SK-N-SH treated with all-trans-retinoic acid at 6 μM for 48 hours (cell line): ENCODE measurements around the gene DPAGT1.

Experiments used
- ATAC-seq: fragments of 200-7000 bp; cut with Tn5 transposase; 3 replicates; pipeline ENCODE4 v1.9.1; 2020; ENCODE audit warnings: mild to moderate bottlenecking, moderate library complexity
- ARNTL ChIP-seq: fragments of 450-650 bp; formaldehyde crosslinking; IDR thresholded peaks from 2 replicates; pipeline ENCODE4 v1.5.0; 2020; ENCODE audit warnings: low read depth, mild to moderate bottlenecking, moderate library complexity, borderline replicate concordance
- BACH2 ChIP-seq: fragments of 250-450 bp; sonication (Bioruptor Pico); IDR thresholded peaks from 2 replicates; pipeline ENCODE4 v1.9.0; 2021; ENCODE audit warnings: mild to moderate bottlenecking, borderline replicate concordance
- CSDC2 ChIP-seq: fragments of 250-450 bp; sonication (Bioruptor Pico); IDR thresholded peaks from 2 replicates; pipeline ENCODE4 v1.5.0; 2020; ENCODE audit warnings: mild to moderate bottlenecking, moderate library complexity
- GLIS3 ChIP-seq: fragments of 250-450 bp; sonication (Bioruptor Pico); IDR thresholded peaks from 2 replicates; pipeline ENCODE4 v1.5.0; 2020; ENCODE audit warnings: mild to moderate bottlenecking, moderate library complexity
- ISL1 ChIP-seq: fragments of 250-450 bp; sonication (Bioruptor Pico); IDR thresholded peaks from 2 replicates; pipeline ENCODE4 v2.1.2; 2022; ENCODE audit warnings: mild to moderate bottlenecking, moderate library complexity
- OSR1 ChIP-seq: fragments of 250-450 bp; sonication (Bioruptor Pico); IDR thresholded peaks from 2 replicates; pipeline ENCODE4 v1.8.0; 2022; ENCODE audit warnings: moderate library complexity, mild to moderate bottlenecking, inconsistent platforms
- PPARA ChIP-seq: fragments of 250-450 bp; sonication (Bioruptor Pico); IDR thresholded peaks from 2 replicates; pipeline ENCODE4 v1.5.0; 2020; ENCODE audit warnings: mild to moderate bottlenecking, borderline replicate concordance
- RARB ChIP-seq: fragments of 250-450 bp; sonication (Bioruptor Pico); IDR thresholded peaks from 2 replicates; pipeline ENCODE4 v1.8.0; 2021; ENCODE audit warnings: mild to moderate bottlenecking, moderate library complexity
- SNAI2 ChIP-seq: fragments of 250-450 bp; sonication (Bioruptor Pico); IDR thresholded peaks from 2 replicates; pipeline ENCODE4 v1.5.0; 2020; ENCODE audit warnings: mild to moderate bottlenecking, moderate library complexity
- TCF4 ChIP-seq: fragments of 250-450 bp; sonication (Bioruptor Pico); IDR thresholded peaks from 2 replicates; pipeline ENCODE4 v1.8.0; 2021; ENCODE audit warnings: mild to moderate bottlenecking, moderate library complexity, borderline replicate concordance
- TOX ChIP-seq: fragments of 250-450 bp; sonication (Bioruptor Pico); IDR thresholded peaks from 2 replicates; pipeline ENCODE4 v1.8.0; 2021; ENCODE audit warnings: mild to moderate bottlenecking, moderate library complexity, borderline replicate concordance
- ZC3H10 ChIP-seq: fragments of 250-450 bp; sonication (Bioruptor Pico); IDR thresholded peaks from 2 replicates; pipeline ENCODE4 v1.5.1; 2021; ENCODE audit warnings: mild to moderate bottlenecking, moderate library complexity
- ZFP3 ChIP-seq: fragments of 250-450 bp; sonication (Bioruptor Pico); IDR thresholded peaks from 2 replicates; pipeline ENCODE4 v1.5.0; 2020; ENCODE audit warnings: mild to moderate bottlenecking, moderate library complexity
- ZFP30 ChIP-seq: fragments of 450-650 bp; formaldehyde crosslinking; IDR thresholded peaks from 2 replicates; pipeline ENCODE4 v1.5.0; 2022; ENCODE audit warnings: mild to moderate bottlenecking, moderate library complexity
- ZNF565 ChIP-seq: fragments of 450-650 bp; formaldehyde crosslinking; conservative IDR thresholded peaks from 2 replicates; pipeline ENCODE4 v1.5.0; 2020; ENCODE audit warnings: low read depth, mild to moderate bottlenecking, moderate library complexity
- ZNF70 ChIP-seq: fragments of 450-650 bp; formaldehyde crosslinking; IDR thresholded peaks from 2 replicates; pipeline ENCODE4 v1.5.0; 2020; ENCODE audit warnings: mild to moderate bottlenecking, moderate library complexity
- ZNF8 ChIP-seq: fragments of 450-650 bp; formaldehyde crosslinking; IDR thresholded peaks from 2 replicates; pipeline ENCODE4 v1.5.0; 2020; ENCODE audit warnings: mild to moderate bottlenecking, moderate library complexity
- TF ChIP-seq, protein P1 (sequence below): fragments of 250-450 bp; sonication (Bioruptor Pico); IDR thresholded peaks from 2 replicates; pipeline ENCODE4 v1.8.0; 2020; ENCODE audit warnings: mild to moderate bottlenecking, moderate library complexity, borderline replicate concordance
- TF ChIP-seq, protein P2 (sequence below): fragments of 250-450 bp; sonication (Bioruptor Pico); IDR thresholded peaks from 2 replicates; pipeline ENCODE4 v1.8.0; 2021; ENCODE audit warnings: low read depth, mild to moderate bottlenecking, moderate library complexity, borderline replicate concordance
- TF ChIP-seq, protein P3 (sequence below): fragments of 250-450 bp; sonication (Bioruptor Pico); IDR thresholded peaks from 2 replicates; pipeline ENCODE4 v1.5.1; 2021; ENCODE audit warnings: mild to moderate bottlenecking, moderate library complexity
- TF ChIP-seq, protein P4 (sequence below): fragments of 250-450 bp; sonication (Bioruptor Pico); IDR thresholded peaks from 2 replicates; pipeline ENCODE4 v1.5.0; 2020; ENCODE audit warnings: mild to moderate bottlenecking, moderate library complexity

The DPAGT1 gene

DNA sequence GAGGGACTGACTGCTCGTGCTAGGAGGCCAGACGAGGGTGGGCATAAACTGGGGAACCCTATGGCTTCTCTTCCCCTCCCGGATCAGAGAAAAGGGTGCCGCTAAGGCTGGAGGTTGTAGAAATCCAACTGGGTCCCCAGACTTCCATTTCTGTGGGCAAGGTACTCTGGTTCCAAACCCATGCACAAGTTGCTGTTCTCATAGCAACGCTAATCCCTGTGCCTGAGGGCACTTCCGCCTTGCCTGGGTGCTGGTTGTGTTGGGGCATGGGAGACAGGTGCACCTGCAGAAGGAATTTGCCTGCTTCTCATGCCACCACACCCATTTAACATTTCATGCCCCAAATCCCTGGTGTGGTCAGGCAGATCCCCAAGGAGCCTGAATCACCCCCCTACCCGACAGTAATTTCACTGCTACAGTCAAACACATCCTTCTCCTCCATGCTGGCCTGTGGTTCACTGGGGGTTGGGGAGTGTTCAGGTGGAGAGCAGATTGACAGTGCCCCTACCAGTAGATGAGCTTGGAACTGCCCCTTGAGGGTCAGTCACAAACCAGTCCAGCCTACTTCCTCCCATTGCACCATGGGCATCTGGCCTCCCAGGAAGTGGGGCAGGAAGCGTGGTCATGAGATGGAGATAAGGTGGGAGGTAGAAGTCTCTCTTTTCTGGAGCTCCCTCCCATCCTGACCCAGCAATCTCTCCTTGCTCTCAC is 6.6 kb upstream of the DPAGT1 start:
- TF ChIP-seq ZNF70 (CRISPR knock-in tag) (no peak), ZNF565 (CRISPR knock-in tag) (no peak), SNAI2 (CRISPR knock-in tag) (no peak)
- TF ChIP-seq, protein P1, sequence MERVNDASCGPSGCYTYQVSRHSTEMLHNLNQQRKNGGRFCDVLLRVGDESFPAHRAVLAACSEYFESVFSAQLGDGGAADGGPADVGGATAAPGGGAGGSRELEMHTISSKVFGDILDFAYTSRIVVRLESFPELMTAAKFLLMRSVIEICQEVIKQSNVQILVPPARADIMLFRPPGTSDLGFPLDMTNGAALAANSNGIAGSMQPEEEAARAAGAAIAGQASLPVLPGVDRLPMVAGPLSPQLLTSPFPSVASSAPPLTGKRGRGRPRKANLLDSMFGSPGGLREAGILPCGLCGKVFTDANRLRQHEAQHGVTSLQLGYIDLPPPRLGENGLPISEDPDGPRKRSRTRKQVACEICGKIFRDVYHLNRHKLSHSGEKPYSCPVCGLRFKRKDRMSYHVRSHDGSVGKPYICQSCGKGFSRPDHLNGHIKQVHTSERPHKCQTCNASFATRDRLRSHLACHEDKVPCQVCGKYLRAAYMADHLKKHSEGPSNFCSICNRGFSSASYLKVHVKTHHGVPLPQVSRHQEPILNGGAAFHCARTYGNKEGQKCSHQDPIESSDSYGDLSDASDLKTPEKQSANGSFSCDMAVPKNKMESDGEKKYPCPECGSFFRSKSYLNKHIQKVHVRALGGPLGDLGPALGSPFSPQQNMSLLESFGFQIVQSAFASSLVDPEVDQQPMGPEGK (CRISPR knock-in tag): no peak
- no peak for ATAC-seq

DNA sequence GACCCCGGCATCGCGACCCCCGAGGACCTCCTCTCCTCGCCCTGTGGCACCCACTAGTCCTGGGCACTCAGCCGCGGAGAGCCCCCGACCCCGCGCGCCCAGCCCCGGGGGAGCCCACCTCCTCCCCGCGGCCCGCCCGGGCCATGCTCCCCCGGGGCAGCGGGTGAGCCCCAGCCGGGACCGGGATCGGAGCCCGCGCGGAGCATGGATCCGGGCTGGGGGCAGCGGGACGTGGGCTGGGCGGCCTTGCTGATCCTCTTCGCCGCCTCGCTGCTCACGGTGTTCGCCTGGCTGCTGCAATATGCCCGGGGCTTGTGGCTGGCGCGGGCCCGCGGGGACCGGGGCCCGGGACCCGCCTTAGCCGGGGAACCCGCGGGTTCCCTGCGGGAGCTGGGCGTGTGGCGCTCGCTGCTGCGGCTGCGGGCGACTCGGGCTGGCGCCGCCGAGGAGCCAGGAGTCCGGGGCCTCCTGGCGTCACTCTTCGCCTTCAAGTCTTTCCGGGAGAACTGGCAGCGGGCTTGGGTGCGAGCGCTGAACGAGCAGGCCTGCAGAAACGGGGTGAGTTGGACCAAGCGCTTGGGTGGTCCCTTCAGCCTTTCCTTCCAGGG is 6.0 kb upstream of the DPAGT1 start:
- TF ChIP-seq, protein P2, sequence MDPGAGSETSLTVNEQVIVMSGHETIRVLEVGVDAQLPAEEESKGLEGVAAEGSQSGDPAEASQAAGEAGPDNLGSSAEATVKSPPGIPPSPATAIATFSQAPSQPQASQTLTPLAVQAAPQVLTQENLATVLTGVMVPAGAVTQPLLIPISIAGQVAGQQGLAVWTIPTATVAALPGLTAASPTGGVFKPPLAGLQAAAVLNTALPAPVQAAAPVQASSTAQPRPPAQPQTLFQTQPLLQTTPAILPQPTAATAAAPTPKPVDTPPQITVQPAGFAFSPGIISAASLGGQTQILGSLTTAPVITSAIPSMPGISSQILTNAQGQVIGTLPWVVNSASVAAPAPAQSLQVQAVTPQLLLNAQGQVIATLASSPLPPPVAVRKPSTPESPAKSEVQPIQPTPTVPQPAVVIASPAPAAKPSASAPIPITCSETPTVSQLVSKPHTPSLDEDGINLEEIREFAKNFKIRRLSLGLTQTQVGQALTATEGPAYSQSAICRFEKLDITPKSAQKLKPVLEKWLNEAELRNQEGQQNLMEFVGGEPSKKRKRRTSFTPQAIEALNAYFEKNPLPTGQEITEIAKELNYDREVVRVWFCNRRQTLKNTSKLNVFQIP (CRISPR knock-in tag): no peak
- TF ChIP-seq PPARA (CRISPR knock-in tag) (no peak), ZNF70 (CRISPR knock-in tag) (no peak), ARNTL (CRISPR knock-in tag) (no peak), GLIS3 (CRISPR knock-in tag) (no peak), ZFP30 (CRISPR knock-in tag) (no peak), ZFP3 (CRISPR knock-in tag) (no peak), OSR1 (CRISPR knock-in tag) (no peak), SNAI2 (CRISPR knock-in tag) (no peak), ZC3H10 (CRISPR knock-in tag) (no peak), ISL1 (CRISPR knock-in tag) (no peak), ZNF8 (CRISPR knock-in tag) (no peak)
- TF ChIP-seq, protein P3, sequence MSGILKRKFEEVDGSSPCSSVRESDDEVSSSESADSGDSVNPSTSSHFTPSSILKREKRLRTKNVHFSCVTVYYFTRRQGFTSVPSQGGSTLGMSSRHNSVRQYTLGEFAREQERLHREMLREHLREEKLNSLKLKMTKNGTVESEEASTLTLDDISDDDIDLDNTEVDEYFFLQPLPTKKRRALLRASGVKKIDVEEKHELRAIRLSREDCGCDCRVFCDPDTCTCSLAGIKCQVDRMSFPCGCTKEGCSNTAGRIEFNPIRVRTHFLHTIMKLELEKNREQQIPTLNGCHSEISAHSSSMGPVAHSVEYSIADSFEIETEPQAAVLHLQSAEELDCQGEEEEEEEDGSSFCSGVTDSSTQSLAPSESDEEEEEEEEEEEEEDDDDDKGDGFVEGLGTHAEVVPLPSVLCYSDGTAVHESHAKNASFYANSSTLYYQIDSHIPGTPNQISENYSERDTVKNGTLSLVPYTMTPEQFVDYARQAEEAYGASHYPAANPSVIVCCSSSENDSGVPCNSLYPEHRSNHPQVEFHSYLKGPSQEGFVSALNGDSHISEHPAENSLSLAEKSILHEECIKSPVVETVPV (CRISPR knock-in tag): no peak
- TF ChIP-seq, protein P1 (CRISPR knock-in tag): no peak
- ATAC-seq: peak; percentile 43

DNA sequence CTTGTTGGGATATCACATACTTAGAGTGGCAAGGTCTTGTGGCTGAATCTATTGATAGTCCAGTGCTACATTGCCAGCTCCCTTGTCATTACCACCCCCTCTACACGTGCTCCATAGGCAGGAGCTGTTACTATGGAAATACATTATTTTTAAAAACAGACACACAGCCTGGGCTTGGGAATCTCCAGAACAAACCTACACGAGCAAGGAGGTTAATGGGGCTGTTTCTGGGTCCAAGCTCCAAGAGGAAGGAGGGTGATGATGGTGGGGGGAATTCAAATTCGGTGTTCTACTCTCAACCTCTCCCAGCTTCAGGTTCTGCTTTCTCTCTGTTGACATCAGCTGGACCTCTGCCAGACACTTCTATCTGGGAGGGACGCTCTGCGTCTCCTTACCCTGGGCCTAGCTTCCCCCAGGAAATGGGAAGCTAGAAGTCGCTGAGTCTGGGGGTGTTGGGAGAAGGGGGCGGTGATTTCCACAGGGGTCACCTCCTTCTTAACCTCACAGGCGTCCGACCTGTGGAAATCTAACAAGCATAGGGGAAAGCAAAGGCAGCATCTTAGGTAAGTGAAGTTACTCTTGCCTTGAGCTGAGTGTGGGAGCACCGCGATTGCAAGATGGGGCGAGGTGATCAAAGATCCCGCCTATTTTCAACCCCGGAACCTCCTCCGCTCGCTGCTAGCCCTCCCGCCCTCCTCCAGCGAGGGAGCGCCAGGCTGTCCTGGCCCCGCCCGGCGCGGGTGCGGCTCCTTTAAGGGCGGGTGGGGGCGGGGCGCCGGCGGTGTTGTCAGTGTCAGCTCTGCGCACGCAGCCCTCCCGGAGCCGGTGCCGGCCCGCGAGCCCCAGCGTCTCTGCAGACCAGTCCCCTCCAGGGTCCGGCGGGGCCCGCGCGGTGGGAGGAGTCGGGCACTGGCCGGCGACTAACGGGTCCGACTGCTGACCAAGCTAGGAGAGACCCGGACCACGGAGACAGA is 5.2 kb upstream of the DPAGT1 start, which contains the start of gene C2CD2L:
TSS of gene C2CD2L (plus strand) at position 781 of the 974 bp plus-strand sequence. CDS start 398 bp downstream, outside the sequence.
- ATAC-seq: peak; percentile 87
- TF ChIP-seq ZNF8 (CRISPR knock-in tag) (no peak), TCF4 (CRISPR knock-in tag) (no peak), TOX (CRISPR knock-in tag) (no peak), ZNF70 (CRISPR knock-in tag) (no peak), RARB (CRISPR knock-in tag) (no peak), PPARA (CRISPR knock-in tag) (no peak), CSDC2 (CRISPR knock-in tag) (no peak), OSR1 (CRISPR knock-in tag) (no peak), ZNF565 (CRISPR knock-in tag) (no peak), ISL1 (CRISPR knock-in tag) (no peak), BACH2 (CRISPR knock-in tag) (no peak)
- TF ChIP-seq, protein P4, sequence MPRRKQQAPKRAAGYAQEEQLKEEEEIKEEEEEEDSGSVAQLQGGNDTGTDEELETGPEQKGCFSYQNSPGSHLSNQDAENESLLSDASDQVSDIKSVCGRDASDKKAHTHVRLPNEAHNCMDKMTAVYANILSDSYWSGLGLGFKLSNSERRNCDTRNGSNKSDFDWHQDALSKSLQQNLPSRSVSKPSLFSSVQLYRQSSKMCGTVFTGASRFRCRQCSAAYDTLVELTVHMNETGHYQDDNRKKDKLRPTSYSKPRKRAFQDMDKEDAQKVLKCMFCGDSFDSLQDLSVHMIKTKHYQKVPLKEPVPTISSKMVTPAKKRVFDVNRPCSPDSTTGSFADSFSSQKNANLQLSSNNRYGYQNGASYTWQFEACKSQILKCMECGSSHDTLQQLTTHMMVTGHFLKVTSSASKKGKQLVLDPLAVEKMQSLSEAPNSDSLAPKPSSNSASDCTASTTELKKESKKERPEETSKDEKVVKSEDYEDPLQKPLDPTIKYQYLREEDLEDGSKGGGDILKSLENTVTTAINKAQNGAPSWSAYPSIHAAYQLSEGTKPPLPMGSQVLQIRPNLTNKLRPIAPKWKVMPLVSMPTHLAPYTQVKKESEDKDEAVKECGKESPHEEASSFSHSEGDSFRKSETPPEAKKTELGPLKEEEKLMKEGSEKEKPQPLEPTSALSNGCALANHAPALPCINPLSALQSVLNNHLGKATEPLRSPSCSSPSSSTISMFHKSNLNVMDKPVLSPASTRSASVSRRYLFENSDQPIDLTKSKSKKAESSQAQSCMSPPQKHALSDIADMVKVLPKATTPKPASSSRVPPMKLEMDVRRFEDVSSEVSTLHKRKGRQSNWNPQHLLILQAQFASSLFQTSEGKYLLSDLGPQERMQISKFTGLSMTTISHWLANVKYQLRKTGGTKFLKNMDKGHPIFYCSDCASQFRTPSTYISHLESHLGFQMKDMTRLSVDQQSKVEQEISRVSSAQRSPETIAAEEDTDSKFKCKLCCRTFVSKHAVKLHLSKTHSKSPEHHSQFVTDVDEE (CRISPR knock-in tag): no peak
- TF ChIP-seq, protein P3 (CRISPR knock-in tag): no peak
